Activated T-cell treated with anti-CD3 and anti-CD28 coated beads, Interleukin-2, amount 50 U/mL, for 1 hour (primary cell): ENCODE results near the gene MUC7.
"Not testable (repeated sequence)": the region's sequence is repeated elsewhere in the genome, so short reads cannot be mapped to it uniquely, and the experiment has no call there.

Source experiments
- DNase-seq: peaks from one replicate; pipeline ENCODE4 v3.0.0-alpha.2; 2020

The MUC7 gene

GRCh38 chr4:70471897-70472296, at the start of gene MUC7:
Gene MUC7, plus strand, starts transcription at chr4:70472197. Its CDS starts 1,825 bp downstream, at chr4:70474022.
- DNase-seq: no peak

- no peak for DNase-seq
These were observed 46.7 kb upstream of the MUC7 start for GRCh38 chr4:70425306-70425705.

GRCh38 chr4:70426789-70427188, 45.2 kb upstream of the MUC7 start:
- DNase-seq: no peak

- DNase-seq: no peak
These were observed 34.8 kb upstream of the MUC7 start for GRCh38 chr4:70437197-70437596.

- no peak for DNase-seq
These were observed 29.5 kb upstream of the MUC7 start for GRCh38 chr4:70442474-70442873.

- no peak for DNase-seq
These were observed 28.7 kb upstream of the MUC7 start for GRCh38 chr4:70443329-70443728.

- DNase-seq: no peak
These were observed 22.8 kb upstream of the MUC7 start for GRCh38 chr4:70449220-70449619.

- no peak for DNase-seq
These were observed 19.1 kb upstream of the MUC7 start for GRCh38 chr4:70452946-70453345.

DNA sequence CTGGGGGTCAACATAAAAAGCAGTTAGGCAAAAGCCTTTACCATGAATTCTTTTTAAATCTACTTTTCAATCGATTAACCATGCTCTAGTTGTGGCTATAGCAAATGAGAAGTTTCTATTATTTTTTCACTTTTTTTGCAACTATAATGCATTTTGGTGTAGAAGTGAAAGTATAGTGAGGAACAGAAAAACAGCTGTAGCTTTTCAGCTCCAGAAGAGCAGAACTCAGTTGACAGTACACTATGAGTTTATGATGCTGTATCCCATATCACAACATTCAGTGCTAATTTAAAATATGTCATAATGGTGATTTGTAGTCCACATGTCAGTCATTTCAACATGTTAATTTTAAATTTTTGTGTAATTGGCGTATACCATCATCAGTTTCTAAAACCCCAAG, 8.7 kb upstream of the MUC7 start:
- no peak for DNase-seq

- no peak for DNase-seq
These were observed 1.7 kb downstream of the MUC7 start for GRCh38 chr4:70473679-70474078.

- no peak for DNase-seq
These were observed 16.8 kb downstream of the MUC7 start for GRCh38 chr4:70488748-70489147.

- DNase-seq: no peak
These were observed 24.2 kb downstream of the MUC7 start for GRCh38 chr4:70496231-70496630.

DNA sequence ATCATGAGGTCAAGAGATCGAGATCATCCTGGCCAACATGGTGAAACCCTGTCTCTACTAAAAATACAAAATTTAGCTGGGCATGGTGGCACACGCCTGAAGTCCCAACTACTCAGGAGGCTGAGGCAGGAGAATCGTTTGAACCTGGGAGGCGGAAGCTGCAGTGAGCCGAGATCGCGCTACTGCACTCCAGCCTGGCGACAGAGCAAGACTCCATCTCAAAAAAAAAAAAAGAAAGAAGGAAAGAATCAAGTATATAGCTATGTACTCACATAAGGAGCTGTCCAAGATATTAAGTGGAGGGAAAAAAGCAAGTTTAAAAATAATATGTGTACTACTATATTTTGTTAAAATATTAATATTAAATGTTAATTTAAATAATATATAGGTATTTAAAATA, 29.8 kb downstream of the MUC7 start:
- DNase-seq: not testable (repeated sequence)

DNA sequence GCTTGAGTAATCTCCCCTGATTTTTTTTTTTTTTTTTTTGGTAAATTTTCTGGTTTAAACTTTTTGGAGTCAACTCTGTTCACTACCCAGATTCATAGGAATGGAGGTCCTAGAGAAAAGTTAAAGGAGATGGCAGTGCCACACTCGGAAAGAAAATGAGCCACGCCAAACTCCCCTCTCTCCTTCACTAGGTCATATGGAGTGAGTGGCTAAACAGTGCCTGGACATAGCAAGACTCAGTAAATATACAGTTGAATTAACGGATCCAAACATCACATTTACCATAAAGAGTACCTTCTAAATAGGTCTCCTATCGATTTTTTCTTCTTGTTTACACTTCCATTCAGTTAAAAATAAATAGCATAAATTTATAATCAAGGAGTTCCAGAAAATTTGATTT, 32.7 kb downstream of the MUC7 start:
- no peak for DNase-seq

GRCh38 chr4:70505151-70505748, 33.3 kb downstream of the MUC7 start:
- peak; percentile 50 for DNase-seq

DNA sequence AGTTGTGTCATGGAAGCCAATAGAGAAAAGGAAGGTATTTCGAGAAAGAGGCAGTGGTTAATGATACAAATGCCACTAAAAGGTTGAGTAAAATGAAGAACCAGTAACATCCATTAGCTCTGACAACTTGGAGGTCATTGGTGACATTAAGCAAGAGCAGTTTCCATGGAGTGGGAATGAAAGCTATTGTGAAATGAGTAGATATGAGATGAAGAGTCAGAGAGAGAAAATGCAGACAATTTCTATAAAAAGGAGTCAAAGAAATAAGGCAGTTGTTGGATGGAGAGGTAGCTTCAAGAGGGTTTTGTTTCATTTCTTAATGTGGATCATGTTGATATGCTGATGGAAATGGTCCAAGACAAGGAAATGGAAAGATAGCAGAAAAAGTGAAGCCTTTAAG, 36.8 kb downstream of the MUC7 start:
- no peak for DNase-seq

DNA sequence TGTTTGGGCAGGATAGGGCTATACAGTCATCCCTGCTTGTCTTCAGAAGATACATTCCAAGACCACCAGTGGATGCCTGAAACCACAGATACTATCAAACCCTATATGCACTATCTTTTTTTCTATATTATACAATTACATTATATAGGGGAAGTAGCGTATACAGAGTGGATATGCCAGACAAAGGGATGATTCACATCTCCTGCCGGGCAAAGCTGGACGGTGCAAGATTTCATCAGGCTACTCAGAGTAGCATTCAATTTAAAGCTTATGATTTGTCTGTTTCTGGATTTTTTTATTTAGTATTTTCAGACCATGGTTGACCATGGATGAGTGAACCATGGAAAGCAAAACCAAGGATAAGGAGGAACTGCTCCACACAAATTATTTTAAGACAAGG, 39.4 kb downstream of the MUC7 start:
- DNase-seq: no peak

DNA sequence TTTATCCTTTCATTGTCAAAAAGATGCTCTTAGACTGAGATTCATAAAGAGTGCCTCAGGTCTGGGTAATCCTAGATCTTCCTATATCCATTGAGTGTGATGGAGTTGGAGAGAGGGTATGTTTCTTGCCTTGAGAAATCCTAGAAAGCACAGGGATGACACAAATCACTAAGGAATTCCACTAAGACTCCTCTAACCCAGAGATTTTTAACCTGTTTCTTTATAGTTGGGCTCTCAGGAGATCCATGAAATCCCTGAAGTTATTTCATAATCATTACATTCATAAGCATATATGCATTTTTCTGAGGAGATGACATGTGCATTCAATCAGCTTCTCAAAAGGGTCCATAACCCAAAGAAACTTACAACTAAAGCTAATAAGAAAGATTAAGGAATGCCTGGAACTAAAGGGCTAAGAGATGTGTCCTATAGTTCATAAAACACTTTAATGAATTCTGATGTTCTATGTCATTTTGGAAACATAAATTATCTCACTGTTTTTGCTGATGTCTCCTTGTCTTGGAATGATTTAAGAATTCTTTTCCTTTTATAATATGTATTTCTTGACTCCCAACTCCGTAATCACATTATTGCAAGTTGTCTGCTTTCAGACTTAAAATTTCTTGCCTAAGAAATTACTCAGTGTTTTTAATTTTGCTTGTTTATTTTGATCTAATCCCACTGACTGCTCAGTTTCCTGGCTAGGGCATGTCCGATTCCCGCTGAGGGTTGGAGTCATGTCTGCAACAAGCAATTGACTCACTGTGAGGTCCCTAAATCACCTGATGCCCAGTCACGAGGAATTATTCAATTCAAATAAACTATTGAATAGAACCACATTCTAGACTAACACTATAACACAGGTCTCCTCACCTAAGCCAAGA, 43.6 kb downstream of the MUC7 start:
- no peak for DNase-seq

GRCh38 chr4:70518269-70518668, 46.3 kb downstream of the MUC7 start, which contains the start of gene AMTN:
Gene AMTN, plus strand, starts transcription at chr4:70518569. Its CDS starts 209 bp downstream, at chr4:70518778.
- DNase-seq: no peak

GRCh38 chr4:70518716-70519115, 46.7 kb downstream of the MUC7 start:
- no peak for DNase-seq

DNA sequence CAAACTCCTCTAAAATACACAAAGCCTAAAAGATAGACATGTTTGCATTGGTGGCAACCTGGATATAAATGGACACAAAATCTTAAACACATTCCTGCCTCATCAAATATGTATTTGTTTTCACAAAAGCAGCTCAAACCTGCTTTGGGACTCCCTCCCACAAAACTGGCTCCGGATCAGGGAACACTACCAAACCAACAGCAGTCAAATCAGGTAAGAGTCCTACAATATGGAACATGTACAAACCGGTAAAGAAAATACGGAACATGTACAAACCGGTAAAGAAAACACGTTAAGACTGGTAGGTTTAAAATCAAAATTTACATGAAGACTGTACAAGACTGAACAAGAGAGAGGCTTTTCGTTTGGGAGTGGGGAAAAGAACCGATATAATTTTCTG, 50.6 kb downstream of the MUC7 start:
- DNase-seq: no peak

GRCh38 chr4:70530997-70531396, 59.0 kb downstream of the MUC7 start:
- DNase-seq: no peak

DNA sequence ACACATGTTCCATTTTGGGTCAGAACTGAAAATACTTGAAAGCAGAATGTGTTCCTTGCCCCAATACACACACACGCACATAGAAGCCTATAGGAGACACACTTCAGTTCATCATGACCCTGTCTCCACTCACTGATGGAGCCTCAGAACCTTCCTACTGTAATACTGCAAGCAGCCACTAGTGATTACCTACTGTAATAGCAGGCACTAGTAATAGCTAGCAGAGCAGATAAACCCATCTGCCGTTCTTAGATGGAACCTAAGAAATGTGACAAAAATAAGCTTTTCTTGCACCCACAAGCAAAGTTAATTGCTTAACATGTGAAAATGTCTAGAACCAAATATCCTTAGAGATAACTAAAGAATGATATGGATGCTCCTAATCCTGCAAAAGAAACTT, 60.0 kb downstream of the MUC7 start:
- no peak for DNase-seq
